ENCODE data around the gene KCNK10.

The KCNK10 gene

GRCh38 chr14:88321692-88322503, 1.2 kb downstream of the KCNK10 start:
- no peak for DNase-seq (ENCODE audit: low read depth, low spot score)

DNA sequence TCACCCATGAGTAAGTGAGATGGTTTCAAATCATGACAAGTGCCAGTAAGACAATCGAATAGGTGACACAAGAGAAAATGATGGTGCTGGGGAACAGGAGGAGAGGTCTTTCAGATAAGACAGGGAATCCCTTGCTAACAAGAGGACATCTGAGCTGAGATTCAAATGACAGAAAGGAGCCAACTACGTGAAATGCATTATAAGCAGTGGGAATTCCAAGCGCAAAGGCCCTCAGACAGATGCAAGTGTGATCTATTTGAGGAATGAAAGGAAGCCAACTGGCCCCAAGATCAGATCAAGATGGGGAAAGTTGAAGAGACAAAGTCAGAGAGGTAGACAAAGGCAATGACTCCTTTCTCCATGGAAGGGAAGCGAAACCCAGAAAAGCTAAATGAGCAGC, 4.7 kb downstream of the KCNK10 start:
- DNase-seq (ENCODE audit: low read depth, low spot score) = no peak

DNA sequence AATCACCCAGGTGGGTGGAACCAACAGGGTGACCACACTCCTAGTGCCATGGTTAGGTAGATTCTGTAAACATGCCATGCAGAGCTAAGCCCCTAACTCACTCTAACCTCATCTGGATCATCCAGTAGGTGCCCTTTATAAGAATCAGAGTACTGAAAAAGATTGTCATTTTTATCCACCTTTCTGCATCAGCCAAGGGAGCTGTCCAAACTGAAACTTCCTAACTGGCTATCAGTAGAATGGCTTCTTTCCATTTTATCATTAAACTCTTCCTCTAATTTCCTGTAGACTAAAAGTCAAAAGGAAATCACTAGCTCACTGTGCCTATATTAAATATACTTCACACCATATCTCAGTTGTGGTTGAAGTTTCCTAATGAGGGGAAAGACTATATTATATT, 6.5 kb downstream of the KCNK10 start:
- no peak for DNase-seq (ENCODE audit: low read depth, low spot score)

DNA sequence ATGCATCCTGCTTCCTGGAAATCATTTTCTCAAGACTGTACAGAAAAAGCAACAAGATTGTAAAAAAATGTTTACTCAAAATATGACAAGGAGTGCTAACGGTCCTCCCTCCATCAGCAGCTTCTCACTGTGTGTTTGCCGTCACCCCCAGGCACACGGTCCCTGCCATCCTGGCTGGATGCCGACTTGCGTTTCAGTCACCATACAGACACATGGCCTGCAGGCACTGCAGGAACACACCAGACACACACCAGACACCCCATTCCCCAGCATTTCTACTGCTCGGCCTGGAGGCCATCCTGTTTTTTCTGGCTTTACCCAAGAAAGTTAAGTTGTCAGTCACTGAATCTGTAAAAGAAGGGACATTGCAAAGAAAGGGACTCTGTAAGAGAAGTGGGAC, 10.8 kb downstream of the KCNK10 start:
- no peak for DNase-seq (ENCODE audit: low read depth, low spot score)

GRCh38 chr14:88311780-88312179, 11.3 kb downstream of the KCNK10 start:
- DNase-seq (ENCODE audit: low read depth, low spot score) = no peak

GRCh38 chr14:88310449-88310848, 12.6 kb downstream of the KCNK10 start:
- DNase-seq (ENCODE audit: low read depth, low spot score) = no peak

DNA sequence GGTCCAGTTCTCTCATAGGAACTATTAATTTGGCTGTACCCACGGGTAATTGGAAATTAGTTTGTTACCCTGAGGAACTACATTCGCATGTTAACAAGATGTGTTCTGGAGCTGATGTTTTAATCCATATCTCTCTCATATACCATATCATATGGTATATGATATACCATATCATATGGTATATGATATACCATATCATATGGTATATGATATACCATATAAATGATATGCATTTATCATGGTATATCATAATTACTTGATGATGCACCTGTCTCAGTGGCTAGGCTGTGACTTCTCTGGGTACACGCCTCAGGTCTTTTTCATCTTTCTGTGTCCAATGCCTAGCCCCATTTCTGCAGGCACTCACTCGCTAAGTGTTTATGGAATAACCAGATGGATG, 13.0 kb downstream of the KCNK10 start:
- no peak for DNase-seq (ENCODE audit: low read depth, low spot score)

DNA sequence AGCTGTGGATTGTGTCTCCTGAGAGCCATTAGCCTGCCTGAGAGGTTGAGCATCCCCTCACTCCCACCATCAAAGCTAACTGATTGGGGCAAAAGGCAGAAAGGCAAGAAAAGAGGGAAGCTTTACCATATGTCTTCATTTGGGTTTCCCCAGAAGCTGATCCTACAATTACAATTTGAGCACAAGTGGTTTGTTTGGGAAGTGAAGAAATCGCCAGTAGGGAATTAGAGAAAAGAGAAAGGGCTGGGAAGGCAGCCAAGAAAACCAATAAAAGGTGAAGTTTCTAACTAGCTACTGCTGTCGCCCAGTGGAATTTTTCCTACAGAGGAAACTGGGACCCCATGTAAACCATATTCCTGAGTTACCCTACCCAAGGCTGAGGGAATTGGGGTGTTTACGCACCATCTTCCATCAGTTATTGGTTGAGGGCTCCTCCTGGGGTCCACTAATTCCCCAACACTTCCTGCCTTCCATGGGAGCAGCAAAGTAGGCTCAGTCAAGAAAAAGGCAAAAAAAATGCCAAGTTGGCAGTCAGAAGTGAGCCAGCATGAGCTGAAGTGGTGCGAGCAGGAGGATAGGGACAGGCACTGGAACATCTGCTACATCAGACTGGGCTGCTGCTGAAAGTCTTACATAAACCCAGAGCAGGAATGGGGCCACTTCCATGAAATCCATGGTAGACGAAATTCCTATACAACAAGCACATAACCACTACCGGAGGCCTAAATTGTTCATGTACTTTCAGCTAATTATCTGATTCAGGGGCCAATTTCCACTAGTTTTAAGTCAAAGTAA, 17.3 kb downstream of the KCNK10 start:
- no peak for DNase-seq (ENCODE audit: low read depth, low spot score)

DNA sequence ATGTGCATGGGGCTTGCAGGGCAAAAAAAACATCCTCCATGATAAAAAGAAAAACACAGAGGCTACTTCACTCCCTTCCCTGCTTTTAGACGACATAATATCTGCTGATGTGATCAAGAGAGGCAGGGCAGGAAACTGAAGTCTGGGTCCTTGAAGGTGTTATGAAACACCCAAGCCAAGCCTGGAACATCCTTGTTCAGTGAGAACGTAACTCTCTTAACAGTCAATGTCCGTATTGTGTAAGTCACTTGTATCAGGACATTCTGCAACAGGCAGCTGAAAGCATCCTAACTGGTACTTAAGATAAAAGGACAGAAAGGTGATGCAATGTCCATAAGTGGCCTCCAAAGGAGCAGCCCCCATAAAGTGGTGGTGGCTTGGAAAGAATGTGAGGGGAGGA, 20.0 kb downstream of the KCNK10 start:
- no peak for DNase-seq (ENCODE audit: low read depth, low spot score)

- no peak for DNase-seq (ENCODE audit: low read depth, low spot score)
Measured at GRCh38 chr14:88301381-88301780, 21.7 kb downstream of the KCNK10 start.

DNA sequence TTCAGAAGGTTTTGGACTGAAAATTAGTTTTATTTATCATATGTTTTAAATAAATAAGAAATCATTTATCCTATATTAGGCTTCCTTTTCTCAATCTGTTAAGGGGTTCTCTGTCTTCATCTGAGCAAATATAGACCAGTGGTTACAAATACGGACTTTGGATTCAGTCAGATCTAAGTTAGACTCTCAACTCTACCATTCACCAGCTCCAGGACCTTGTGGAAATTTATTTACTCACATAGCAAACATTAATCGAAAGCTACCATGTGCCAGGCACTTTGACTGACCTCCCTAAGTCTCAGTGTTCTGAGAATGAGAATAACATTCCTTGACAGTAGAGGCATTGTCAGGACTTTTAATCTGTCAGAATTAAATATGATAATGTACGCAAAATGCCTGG, 22.3 kb downstream of the KCNK10 start:
- no peak for DNase-seq (ENCODE audit: low read depth, low spot score)

GRCh38 chr14:88299865-88300530, 23.1 kb downstream of the KCNK10 start:
- no peak for DNase-seq (ENCODE audit: low read depth, low spot score)

- DNase-seq (ENCODE audit: low read depth, low spot score) = no peak
Measured at GRCh38 chr14:88297306-88297705, 25.8 kb downstream of the KCNK10 start.

- no peak for DNase-seq (ENCODE audit: low read depth, low spot score)
Measured at GRCh38 chr14:88296351-88296750, 26.7 kb downstream of the KCNK10 start.

DNA sequence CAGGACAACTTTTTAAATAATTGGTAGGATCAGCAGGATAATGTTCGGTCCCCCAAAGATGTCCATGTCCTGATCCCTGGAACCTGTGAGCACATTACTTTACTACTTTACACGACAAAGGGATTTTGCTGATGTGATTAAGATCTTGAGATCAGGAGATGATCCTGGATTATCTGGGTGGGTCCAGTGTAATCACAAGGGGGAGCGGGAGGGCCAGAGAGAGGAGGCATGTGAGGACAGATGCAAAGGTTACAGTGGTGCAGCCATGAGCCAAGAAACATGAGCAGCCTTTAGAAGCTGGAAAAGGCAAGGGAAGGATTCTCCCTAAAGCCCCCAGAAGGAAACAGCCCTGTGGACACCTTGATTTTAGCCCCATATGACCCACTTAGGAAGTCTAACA, 33.1 kb downstream of the KCNK10 start:
- no peak for DNase-seq (ENCODE audit: low read depth, low spot score)

- DNase-seq (ENCODE audit: low read depth, low spot score) = no peak
Measured at GRCh38 chr14:88289234-88289633, 33.8 kb downstream of the KCNK10 start.

GRCh38 chr14:88286309-88286708, 36.8 kb downstream of the KCNK10 start:
- DNase-seq (ENCODE audit: low read depth, low spot score) = no peak

DNA sequence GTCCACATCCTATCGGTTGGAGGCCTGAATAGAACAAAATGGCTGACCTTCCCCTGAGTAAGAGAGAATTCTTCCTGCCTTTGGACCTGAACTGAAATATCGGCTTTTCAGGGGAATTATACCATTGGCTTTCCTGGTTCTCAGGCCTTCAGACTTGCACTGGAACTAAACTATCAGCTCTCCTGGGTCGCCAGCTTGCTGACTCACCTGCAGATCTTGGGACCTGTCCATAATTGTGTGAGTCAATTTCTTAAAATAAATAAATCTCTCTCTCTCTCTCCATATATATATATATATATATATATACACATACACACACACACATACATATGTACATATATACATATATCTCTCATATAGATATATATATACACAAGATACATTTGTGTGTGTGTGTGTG, 41.6 kb downstream of the KCNK10 start:
- DNase-seq (ENCODE audit: low read depth, low spot score) = no peak

- no peak for DNase-seq (ENCODE audit: low read depth, low spot score)
Measured at GRCh38 chr14:88276923-88277596, 46.0 kb downstream of the KCNK10 start.

DNA sequence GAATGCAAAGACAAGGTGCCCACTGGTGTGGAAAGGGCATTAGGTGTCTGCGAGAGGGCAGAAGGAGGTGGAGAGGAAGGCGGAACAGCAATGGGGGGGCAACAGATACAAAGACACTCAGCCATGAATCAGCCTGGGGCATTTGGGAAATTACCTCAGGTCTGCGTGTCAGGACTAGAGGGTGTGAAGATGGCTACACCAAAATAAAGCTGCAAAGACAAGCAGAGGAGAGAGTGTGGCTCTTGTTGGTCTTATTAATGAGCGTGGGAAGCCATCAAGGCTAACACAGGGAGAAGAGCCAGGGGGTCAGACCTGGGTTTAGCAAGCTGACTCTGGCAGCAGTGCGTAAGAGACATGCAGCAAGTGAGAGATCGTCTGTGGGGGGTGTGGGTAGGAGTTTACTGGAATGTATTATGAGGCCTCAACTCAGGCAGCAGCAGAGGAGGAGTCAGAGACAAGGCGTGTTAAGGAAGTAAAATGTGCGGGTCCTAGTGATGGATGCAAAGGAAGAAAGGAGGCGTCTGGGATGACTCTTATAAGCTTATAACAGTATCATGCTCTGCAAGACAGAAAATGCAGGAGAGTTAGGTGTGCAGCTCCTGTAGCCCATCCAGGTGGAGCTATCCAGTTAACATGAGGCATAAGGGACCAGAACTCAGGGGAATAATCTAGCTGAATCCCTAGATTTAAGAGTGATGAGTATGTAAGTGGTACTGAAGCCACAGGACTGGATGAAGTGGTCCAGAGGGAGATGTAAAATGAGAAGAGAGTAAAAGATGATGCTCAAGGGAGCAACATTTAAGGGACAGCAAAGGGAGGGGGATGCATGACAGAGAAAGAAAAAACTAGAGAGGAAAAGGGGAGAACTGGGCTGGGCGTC, 50.4 kb downstream of the KCNK10 start:
- DNase-seq (ENCODE audit: low read depth, low spot score) = no peak

- DNase-seq (ENCODE audit: low read depth, low spot score) = no peak
Measured at GRCh38 chr14:88271205-88271604, 51.9 kb downstream of the KCNK10 start.
